Activated naive CD4-positive, alpha-beta T cell treated with anti-CD3 and anti-CD28 coated beads for 36 hours (primary cell): ENCODE measurements around the gene C15orf61. TPM values are rescaled to one million over a fixed set of nuclear protein-coding genes. Genes with fewer than 3 reads are reported as not detected.

Experiments used
- CTCF ChIA-PET: fragments of 350-600 bp; sonication (Branson Sonifier 250); formaldehyde crosslinking; loops from one replicate; lab custom pipeline; 2021; ENCODE audit warnings: antibody characterized with exemption; lab: Charles Lee
- DNase-seq: peaks from one replicate; pipeline ENCODE4 v3.0.0-alpha.2; 2020
- H3K27ac Mint-ChIP-seq: one replicate; pipeline ENCODE4 v1.8.0; 2021; ENCODE audit warnings: mild to moderate bottlenecking, mixed read lengths
- H3K27me3 Mint-ChIP-seq: one replicate; pipeline ENCODE4 v1.8.0; 2021; ENCODE audit warnings: low read depth, mixed read lengths
- H3K36me3 Mint-ChIP-seq: one replicate; pipeline ENCODE4 v1.8.0; 2021; ENCODE audit warnings: low read depth, mixed read lengths
- H3K4me1 Mint-ChIP-seq: one replicate; pipeline ENCODE4 v1.8.0; 2021; ENCODE audit warnings: low read depth, mixed read lengths
- H3K4me3 Mint-ChIP-seq: one replicate; pipeline ENCODE4 v1.8.0; 2021; ENCODE audit warnings: mild to moderate bottlenecking, moderate library complexity, mixed read lengths
- H3K9me3 Mint-ChIP-seq: one replicate; pipeline ENCODE4 v1.8.0; 2021; ENCODE audit warnings: mixed read lengths
- intact Hi-C: fragments of 100-400 bp; cut with micrococcal nuclease; formaldehyde crosslinking; loops from one replicate; pipeline ENCODE4 v1.15.1; 2023
- total RNA-seq, 2 experiments: library from RNA; stranded (reverse); gene quantifications; one replicate each; pipeline ENCODE4 v1.2.3, GENCODE V29; 2021

The C15orf61 gene
- total RNA-seq, 2 experiments from 2014 or later, result 6.2 to 7.2 TPM

DNA sequence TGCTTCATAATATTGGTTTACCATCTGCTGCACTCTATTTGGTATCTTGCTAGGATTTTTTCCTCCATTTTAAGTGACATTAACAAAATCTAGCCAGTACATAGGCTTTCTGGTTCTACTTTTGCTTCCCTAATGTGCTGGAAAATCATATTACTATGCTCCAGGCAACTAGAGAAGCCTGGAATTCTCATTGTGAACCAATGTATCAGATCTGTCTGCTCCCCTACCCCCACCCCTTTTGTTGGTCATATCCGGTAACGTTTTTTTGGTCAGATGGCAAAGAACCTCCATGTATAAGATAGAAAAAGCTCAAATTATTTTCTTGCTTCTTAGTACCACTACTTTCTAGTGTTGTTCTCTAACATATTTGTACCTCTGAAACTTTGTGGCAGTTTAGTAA, 38.6 kb downstream of the C15orf61 start:
- Mint-ChIP-seq H3K27ac (no peak overlapping the region), H3K27me3 (no peaks in the 10 kb centered on the region), H3K4me3 (no peak overlapping the region), H3K4me1 (peaks cover 9% of the 10 kb centered on the region), H3K9me3 (no peaks in the 10 kb centered on the region), H3K36me3 (peaks cover 24% of the 10 kb centered on the region)
- intact Hi-C loops, result no loop called here
- no peak for DNase-seq
- CTCF ChIA-PET, result no interaction called here

DNA sequence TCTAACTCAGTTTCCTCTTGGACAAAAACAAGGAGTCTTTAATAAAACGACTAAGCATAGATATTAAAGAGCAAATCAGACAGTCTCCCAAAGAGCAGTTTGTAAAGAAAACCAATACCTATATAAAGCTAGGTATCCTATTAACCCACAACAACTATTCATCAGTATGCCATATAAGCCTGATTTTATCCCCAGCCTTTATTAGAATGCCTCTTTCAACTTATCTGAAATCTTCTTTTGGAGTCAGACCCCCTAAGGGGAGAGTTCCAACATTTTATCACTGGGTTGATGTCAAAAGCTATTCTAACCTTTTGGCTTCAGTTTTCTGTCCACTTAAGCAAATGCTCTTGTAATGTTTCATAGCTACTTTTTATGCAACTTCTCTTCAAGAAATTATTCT, 39.4 kb downstream of the C15orf61 start:
- CTCF ChIA-PET, result no interaction called here
- Mint-ChIP-seq H3K36me3 (peaks cover 20% of the 10 kb centered on the region), H3K27me3 (no peaks in the 10 kb centered on the region), H3K9me3 (no peaks in the 10 kb centered on the region), H3K4me1 (peaks cover 12% of the 10 kb centered on the region), H3K4me3 (no peak overlapping the region), H3K27ac (no peak overlapping the region)
- no peak for DNase-seq
- intact Hi-C loops, result no loop called here

DNA sequence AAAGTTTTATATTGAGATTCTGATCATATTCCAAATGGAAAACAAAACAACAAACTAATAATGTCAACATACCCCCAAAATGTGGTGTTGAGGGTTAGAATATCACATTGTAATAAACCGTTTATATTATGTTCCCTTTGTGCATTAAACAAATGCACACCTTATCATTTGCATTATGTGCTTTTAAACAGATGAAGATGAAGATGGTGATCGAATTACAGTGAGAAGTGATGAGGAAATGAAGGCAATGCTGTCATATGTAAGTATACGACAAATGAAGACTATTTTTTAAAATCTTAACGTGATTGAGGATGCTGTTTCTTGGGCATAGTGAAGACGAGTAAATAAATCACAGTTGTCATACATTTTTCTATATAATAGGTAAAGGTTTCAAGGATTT, 42.2 kb downstream of the C15orf61 start:
- no peak overlapping the region for H3K27ac Mint-ChIP-seq
- peaks cover 12% of the 10 kb centered on the region for H3K4me1 Mint-ChIP-seq
- intact Hi-C loops, result no loop called here
- peaks cover 13% of the 10 kb centered on the region for H3K36me3 Mint-ChIP-seq
- H3K27me3 Mint-ChIP-seq, result no peaks in the 10 kb centered on the region
- H3K4me3 Mint-ChIP-seq, result no peak overlapping the region
- DNase-seq, result no peak
- H3K9me3 Mint-ChIP-seq, result no peaks in the 10 kb centered on the region
- CTCF ChIA-PET, result no interaction called here

DNA sequence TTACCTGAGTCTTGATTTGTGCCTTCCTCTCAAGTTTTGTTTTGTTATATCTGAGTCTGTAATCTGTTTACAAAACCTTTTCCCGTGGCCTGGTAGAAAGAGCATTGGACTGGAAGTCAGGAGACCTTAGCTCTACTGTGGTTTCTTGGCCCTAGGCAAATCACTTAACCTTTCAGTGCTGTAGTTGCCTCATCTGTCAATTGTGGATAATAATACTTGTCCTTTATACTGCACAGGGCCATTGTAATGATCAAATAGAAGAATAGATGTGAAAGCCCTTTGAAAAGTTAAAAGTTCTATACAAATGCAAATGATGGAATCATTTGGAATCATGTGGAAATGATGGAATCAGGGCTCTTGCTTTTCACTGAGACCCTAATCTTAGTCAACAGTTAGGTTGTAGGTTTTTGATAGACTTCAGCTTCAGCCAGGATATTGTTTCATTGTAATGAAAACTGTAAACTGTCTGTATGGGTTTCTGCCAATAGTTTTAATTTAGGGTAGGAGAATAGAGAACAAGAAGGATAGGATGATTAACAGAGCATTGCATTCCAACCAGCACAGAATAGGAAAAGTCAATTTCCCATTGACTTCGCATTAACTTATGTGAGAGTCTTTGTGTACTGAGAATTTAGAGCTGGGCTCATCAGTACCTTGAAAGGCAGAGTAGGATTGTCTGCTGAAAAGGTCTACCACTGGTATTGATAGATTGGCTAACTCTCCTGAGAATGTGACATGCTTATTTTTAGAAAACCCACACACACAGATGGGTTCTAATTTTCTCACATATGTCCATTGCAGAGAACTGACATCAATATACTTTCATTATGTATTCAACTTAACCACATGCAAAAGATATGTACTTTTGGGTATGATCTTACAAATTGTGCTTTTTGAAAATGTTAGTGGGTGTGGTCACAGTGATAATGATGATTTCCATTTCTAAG, 43.4 kb downstream of the C15orf61 start:
- H3K4me1 Mint-ChIP-seq, result peaks cover 12% of the 10 kb centered on the region
- no peak overlapping the region for H3K27ac Mint-ChIP-seq
- H3K9me3 Mint-ChIP-seq, result no peaks in the 10 kb centered on the region
- peaks cover 9% of the 10 kb centered on the region for H3K36me3 Mint-ChIP-seq
- no peak overlapping the region for H3K4me3 Mint-ChIP-seq
- CTCF ChIA-PET, result no interaction called here
- H3K27me3 Mint-ChIP-seq, result no peaks in the 10 kb centered on the region
- no peak for DNase-seq
- intact Hi-C loops, result no loop called here

DNA sequence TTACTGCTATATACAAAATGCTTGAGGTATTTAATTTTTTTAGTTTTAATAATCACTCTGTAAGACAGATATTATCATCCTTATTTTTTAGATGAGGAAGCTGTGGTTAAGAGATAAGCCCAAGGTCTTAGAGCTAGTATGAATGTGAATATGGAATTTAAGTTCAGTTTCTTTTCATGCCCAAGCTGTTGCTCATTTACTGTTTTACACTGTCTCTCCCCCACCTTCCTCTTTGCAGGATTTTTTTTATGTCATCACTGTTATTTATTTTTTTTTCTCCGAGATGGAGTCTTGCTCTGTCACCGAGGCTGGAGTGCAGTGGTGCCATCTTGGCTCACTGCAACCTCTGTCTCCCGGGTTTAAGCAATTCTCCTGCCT, 44.0 kb downstream of the C15orf61 start:
- no peak overlapping the region for H3K4me3 Mint-ChIP-seq
- CTCF ChIA-PET, result no interaction called here
- intact Hi-C loops, result no loop called here
- H3K36me3 Mint-ChIP-seq, result peaks cover 8% of the 10 kb centered on the region
- H3K9me3 Mint-ChIP-seq, result no peaks in the 10 kb centered on the region
- no peak for DNase-seq
- peaks cover 12% of the 10 kb centered on the region for H3K4me1 Mint-ChIP-seq
- H3K27me3 Mint-ChIP-seq, result no peaks in the 10 kb centered on the region
- no peak overlapping the region for H3K27ac Mint-ChIP-seq

DNA sequence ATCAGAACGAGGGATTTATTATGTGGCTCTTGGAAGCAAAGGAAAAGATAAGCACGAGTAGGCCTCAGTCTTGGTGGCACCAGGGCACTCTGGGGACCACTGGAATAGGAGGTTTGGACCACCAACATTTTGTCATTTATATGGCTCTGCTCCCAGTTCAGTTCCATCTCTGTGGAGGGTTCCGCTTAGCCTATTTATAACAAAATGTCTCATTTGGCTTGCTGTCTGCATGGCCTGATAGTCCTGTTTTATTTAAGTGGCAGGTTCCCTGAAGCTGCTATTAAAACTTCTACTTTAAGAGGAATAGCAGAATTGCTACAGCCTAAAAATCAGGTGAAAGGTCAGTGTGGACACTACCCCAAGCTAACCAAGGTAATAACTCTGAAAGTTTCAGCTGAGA, 48.7 kb downstream of the C15orf61 start:
- Mint-ChIP-seq H3K27ac (no peak overlapping the region), H3K27me3 (no peaks in the 10 kb centered on the region), H3K9me3 (no peaks in the 10 kb centered on the region), H3K4me1 (peaks cover 5% of the 10 kb centered on the region), H3K36me3 (peaks cover 6% of the 10 kb centered on the region), H3K4me3 (no peak overlapping the region)
- no peak for DNase-seq
- CTCF ChIA-PET, result no interaction called here
- intact Hi-C loops, result no loop called here

DNA sequence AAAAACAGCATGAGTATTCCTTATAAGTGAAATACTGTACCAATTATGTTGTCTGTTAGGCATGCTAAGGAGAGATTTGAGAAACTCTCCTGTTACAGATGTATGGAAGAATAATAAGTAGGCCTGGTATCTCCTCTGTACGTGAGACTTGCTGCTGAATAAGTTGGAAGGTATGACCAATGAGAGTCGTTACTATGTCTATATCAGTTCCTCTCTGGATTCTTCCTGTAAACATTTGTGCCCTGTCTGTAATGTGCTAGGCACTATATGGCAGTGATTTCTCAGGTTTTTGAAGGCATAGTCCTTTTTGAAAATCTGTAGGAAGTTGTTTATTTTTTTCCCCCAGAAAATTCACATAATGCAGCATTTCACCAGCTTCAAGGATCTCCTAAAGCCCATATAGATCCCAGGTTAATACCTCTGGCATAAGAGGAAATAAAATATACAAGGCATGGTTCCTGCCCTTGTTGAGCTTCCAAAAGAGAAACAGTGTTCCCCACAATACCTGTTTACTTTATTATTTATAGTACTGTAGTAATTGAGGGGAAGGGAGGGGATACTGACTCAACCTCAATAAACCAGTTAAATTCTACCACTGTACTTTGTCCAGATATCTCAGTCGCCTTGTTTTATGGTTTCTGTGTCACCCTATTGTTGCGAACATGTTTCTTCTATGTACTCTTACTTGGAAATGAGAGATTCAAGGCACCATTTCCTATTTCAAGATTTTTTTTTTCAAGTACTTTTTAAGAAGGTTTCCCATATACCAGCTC, 50.1 kb downstream of the C15orf61 start:
- intact Hi-C loops, result no loop called here
- H3K9me3 Mint-ChIP-seq, result no peaks in the 10 kb centered on the region
- H3K4me3 Mint-ChIP-seq, result no peak overlapping the region
- peaks cover 5% of the 10 kb centered on the region for H3K36me3 Mint-ChIP-seq
- CTCF ChIA-PET, result no interaction called here
- DNase-seq, result no peak
- peaks cover 4% of the 10 kb centered on the region for H3K4me1 Mint-ChIP-seq
- no peak overlapping the region for H3K27ac Mint-ChIP-seq
- H3K27me3 Mint-ChIP-seq, result no peaks in the 10 kb centered on the region

DNA sequence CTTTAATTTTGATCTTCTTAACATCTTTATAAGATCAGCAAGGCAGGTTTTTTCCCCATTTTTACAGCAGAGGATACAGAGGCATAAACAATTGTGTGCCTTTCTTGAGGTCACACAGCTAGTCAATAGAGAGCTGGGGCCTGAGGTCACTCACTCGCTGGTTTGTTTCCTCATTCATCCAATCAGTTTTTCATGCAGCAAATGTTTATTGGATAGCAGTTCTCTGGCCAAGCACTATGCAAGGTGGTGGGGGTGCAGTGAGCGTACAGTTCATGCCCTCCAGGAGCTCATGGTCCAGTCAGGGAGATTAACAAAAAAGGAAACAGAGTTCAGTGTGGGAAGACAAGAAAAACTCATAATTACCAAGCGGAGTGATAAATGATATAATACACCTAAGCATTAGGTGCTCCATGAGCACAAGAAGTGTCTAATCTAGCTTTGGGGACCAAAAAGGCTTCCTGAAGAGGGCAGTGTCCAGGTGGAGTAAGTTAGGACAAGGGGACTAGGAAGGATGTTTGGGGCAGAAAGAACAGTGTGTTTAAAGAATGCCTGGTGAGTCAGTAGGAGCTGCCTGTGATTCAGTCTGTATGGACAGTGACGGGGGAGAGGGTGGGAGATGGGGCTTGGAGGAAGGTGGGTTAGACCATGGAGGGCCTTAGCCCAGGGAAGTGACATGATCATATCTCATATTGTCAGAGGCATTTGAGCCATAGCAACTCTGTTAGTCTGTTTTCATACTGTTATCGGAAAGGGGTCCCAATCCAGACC, 50.9 kb downstream of the C15orf61 start:
- CTCF ChIA-PET, result interaction anchor here (1.0 kb wide), 1 partner anchor 212 kb away, joined by 3 read pairs; no protein-coding TSS in a partner anchor
- Mint-ChIP-seq H3K27me3 (no peaks in the 10 kb centered on the region), H3K36me3 (peaks cover 5% of the 10 kb centered on the region), H3K27ac (no peak overlapping the region), H3K9me3 (no peaks in the 10 kb centered on the region), H3K4me3 (no peak overlapping the region), H3K4me1 (peaks cover 4% of the 10 kb centered on the region)
- intact Hi-C loops, result no loop called here
- DNase-seq, result no peak

DNA sequence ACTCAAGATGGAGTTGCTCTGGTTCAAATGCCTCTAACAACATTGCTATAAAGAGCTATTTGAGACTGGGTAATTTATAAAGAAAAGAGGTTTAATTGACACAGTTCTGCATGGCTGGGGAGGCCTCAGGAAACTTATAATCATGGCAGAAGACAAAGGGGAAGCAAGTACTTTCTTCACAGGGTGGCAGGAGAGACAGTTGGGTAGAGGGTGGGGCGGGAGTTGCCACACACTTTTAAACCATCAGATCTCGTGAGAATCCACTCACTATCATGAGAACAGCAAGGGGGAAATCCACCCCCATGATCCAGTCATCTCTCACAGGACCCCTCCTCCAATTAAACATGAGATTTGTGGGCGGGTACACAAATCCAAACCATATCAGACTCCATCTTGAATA, 52.3 kb downstream of the C15orf61 start:
- intact Hi-C loops, result no loop called here
- no peak overlapping the region for H3K27ac Mint-ChIP-seq
- H3K4me1 Mint-ChIP-seq, result peaks cover 4% of the 10 kb centered on the region
- H3K36me3 Mint-ChIP-seq, result peaks cover 4% of the 10 kb centered on the region
- no peak for DNase-seq
- CTCF ChIA-PET, result no interaction called here
- H3K4me3 Mint-ChIP-seq, result no peak overlapping the region
- H3K27me3 Mint-ChIP-seq, result no peaks in the 10 kb centered on the region
- no peaks in the 10 kb centered on the region for H3K9me3 Mint-ChIP-seq

DNA sequence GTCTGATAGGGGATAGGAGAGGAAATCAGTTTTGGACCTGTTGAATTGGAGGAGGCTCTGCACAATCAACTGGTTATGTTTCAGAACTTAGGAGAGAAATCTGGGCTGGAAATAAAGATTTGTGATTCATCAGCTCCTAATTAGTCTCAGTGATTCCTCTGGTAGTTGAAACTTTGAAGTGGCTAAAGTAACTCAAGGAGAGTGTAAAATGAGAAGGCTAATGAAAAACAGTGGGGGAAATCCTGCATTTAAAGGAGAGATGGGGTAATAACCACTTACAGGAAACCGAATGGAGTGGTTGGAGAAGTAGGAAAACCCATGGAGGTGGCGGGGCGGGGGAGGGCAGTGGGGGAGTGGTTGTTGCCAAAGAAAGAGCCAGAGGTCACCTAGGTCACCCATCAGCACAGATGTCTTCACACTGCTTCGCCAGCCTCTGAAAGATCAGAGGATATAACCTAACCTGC, 54.1 kb downstream of the C15orf61 start:
- H3K4me3 Mint-ChIP-seq, result no peak overlapping the region
- H3K36me3 Mint-ChIP-seq, result peaks cover 2% of the 10 kb centered on the region
- no peak overlapping the region for H3K27ac Mint-ChIP-seq
- no peaks in the 10 kb centered on the region for H3K9me3 Mint-ChIP-seq
- H3K27me3 Mint-ChIP-seq, result no peaks in the 10 kb centered on the region
- H3K4me1 Mint-ChIP-seq, result peaks cover 4% of the 10 kb centered on the region
- DNase-seq, result no peak
- intact Hi-C loops, result no loop called here
- CTCF ChIA-PET, result no interaction called here

DNA sequence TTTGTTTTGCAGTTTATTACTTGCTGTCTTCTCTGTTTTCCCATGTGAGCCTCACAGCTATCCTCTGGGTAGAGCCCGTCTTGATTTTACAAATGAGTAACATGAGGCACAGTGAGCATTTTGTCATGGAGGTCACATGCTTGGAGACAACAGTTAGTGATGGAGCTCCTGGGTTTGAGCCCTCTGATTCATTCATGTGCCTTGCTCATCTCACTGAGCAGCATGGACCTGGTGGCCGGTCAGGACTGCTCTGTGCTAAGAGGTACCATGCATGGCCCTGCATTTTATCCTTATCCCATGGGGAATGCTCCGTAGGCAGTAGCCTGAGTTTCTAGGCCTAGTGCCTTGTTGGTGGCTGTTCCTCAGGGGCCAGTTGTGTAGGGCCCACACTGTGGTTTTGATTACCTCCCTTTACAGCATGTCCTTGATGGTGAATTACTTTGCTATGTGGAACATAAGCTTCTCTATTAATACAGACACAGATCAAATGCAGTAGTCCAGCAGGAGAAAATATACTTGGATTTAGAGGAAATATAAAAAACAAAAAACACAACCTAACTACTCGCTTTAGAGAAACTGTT, 57.2 kb downstream of the C15orf61 start:
- H3K4me3 Mint-ChIP-seq, result no peak overlapping the region
- intact Hi-C loops, result no loop called here
- H3K4me1 Mint-ChIP-seq, result peaks cover 4% of the 10 kb centered on the region
- H3K9me3 Mint-ChIP-seq, result no peaks in the 10 kb centered on the region
- peaks cover 3% of the 10 kb centered on the region for H3K36me3 Mint-ChIP-seq
- H3K27ac Mint-ChIP-seq, result no peak overlapping the region
- no peaks in the 10 kb centered on the region for H3K27me3 Mint-ChIP-seq
- no peak for DNase-seq
- CTCF ChIA-PET, result no interaction called here

DNA sequence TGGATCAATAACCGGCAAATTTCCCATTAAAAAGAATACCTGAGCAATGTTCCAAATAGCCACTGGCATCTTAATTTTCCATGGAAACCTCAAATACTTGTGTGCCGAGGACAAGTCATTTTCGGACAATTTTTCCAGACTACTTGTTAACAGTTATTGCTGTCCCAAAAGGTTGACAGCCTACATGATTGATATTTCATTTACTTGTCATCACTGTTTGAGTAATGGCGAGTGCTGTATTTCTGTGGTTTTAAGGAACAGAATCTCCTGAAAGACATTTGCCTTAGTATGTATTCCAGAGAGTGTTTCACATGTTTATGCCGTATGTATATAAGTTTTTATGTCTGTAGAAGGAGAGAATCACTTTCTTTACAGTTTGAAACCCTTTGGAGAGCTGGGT, 58.2 kb downstream of the C15orf61 start:
- DNase-seq, result no peak
- Mint-ChIP-seq H3K27me3 (no peaks in the 10 kb centered on the region), H3K27ac (no peak overlapping the region), H3K36me3 (peaks cover 4% of the 10 kb centered on the region), H3K4me3 (no peak overlapping the region), H3K4me1 (peaks cover 4% of the 10 kb centered on the region), H3K9me3 (no peaks in the 10 kb centered on the region)
- intact Hi-C loops, result no loop called here
- CTCF ChIA-PET, result no interaction called here
